Activated CD4-positive, alpha-beta memory T cell treated with anti-CD3 and anti-CD28 coated beads for 36 hours (primary cell): Measurements from ENCODE around the gene AP1S1. TPM values are rescaled to one million over a fixed set of nuclear protein-coding genes. Genes with fewer than 3 reads are reported as not detected.
"Not testable (repeated sequence)": the region's sequence is repeated elsewhere in the genome, so short reads cannot be mapped to it uniquely, and the experiment has no call there.

Experiments
- CTCF ChIA-PET: fragments of 350-600 bp; sonication (Branson Sonifier 250); formaldehyde crosslinking; loops from one replicate; lab custom pipeline; 2021; ENCODE audit warnings: antibody characterized with exemption, inconsistent platforms; lab: Charles Lee
- POLR2A ChIA-PET: fragments of 350-600 bp; sonication (Branson Sonifier 250); formaldehyde crosslinking; loops from one replicate; lab custom pipeline; 2021; ENCODE audit warnings: antibody characterized with exemption; lab: Charles Lee
- DNase-seq: peaks from one replicate; pipeline ENCODE4 v3.0.0-alpha.2; 2020
- H3K27ac Mint-ChIP-seq: one replicate; pipeline ENCODE4 v1.8.0; 2021; ENCODE audit warnings: mixed read lengths
- H3K27me3 Mint-ChIP-seq: one replicate; pipeline ENCODE4 v1.8.0; 2021; ENCODE audit warnings: mixed read lengths
- H3K36me3 Mint-ChIP-seq: one replicate; pipeline ENCODE4 v1.8.0; 2021; ENCODE audit warnings: mixed read lengths
- H3K4me1 Mint-ChIP-seq: one replicate; pipeline ENCODE4 v1.8.0; 2021; ENCODE audit warnings: low read depth, mixed read lengths
- H3K4me3 Mint-ChIP-seq: one replicate; pipeline ENCODE4 v1.8.0; 2021; ENCODE audit warnings: mild to moderate bottlenecking, mixed read lengths
- H3K9me3 Mint-ChIP-seq: one replicate; pipeline ENCODE4 v1.8.0; 2021; ENCODE audit warnings: mixed read lengths
- intact Hi-C: fragments of 100-400 bp; cut with micrococcal nuclease; formaldehyde crosslinking; loops from one replicate; pipeline ENCODE4 v1.15.1; 2023
- total RNA-seq, 2 experiments: library from RNA; stranded (reverse); gene quantifications; one replicate each; pipeline ENCODE4 v1.2.3, GENCODE V29; 2021

The AP1S1 gene
- total RNA-seq, 2 experiments from 2014 or later = 41.1 to 44.7 TPM

GRCh38 chr7:101197991-101198390, 43.7 kb downstream of the AP1S1 start:
- DNase-seq = no peak
- peaks cover 6% of the 10 kb centered on the region for H3K4me1 Mint-ChIP-seq
- no peak overlapping the region for H3K27ac Mint-ChIP-seq
- H3K27me3 Mint-ChIP-seq = peaks cover 20% of the 10 kb centered on the region
- CTCF ChIA-PET = interaction anchor here (3.6 kb wide), 1 partner anchor 54 kb away, joined by 12 read pairs; no protein-coding TSS in a partner anchor
- H3K9me3 Mint-ChIP-seq = no peaks in the 10 kb centered on the region
- H3K4me3 Mint-ChIP-seq = no peak overlapping the region
- POLR2A ChIA-PET = no interaction called here
- H3K36me3 Mint-ChIP-seq = no peaks in the 10 kb centered on the region
- intact Hi-C loops = no loop called here

DNA sequence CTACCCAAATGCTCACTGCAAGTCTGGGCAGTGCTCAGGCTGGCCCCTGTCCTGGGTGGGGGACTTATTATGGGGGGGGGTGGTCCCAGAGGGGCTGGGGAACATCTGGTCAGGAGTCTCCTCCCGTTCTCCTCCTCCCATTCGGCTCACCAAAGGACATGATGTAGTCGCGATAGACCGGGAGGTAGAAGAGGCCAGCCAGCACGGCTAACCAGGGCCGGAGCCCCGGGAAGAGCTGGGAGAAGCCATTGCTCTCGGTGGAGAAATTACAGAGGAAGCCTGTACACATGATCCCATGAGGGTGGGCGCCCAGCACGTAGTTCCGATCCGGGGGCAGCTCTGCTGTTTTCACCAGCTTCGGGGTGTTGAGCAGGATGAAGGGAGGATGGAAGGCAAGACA, 44.2 kb downstream of the AP1S1 start:
- POLR2A ChIA-PET = no interaction called here
- peaks cover 20% of the 10 kb centered on the region for H3K27me3 Mint-ChIP-seq
- intact Hi-C loops = no loop called here

DNA sequence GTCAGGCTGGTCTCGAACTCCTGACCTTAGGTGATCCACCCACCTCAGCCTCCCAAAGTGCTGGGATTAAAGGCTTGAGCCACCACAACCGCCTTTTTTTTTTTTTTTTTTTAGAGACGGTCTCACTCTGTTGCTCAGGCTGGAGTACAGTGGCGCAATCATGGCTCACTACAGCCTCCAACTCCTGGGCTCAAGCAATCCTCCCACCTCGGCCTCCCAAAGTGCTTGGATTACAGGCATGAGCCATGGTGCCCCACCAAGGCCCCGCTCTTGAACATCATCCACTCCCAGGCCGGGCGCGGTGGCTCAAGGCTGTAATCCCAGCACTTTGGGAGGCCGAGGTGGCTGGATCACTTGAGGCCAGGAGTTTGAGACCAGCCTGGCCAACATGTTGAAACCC, 45.2 kb downstream of the AP1S1 start:
- peaks cover 10% of the 10 kb centered on the region for H3K4me1 Mint-ChIP-seq
- DNase-seq, intact Hi-C loops, H3K27ac Mint-ChIP-seq, H3K4me3 Mint-ChIP-seq, H3K9me3 Mint-ChIP-seq, H3K36me3 Mint-ChIP-seq: not testable (repeated sequence)
- ChIA-PET POLR2A (interaction anchor here (0.9 kb wide), 1 partner anchor 13 kb away, joined by 3 read pairs; no protein-coding TSS in a partner anchor), CTCF (interaction anchor here (3.6 kb wide), 1 partner anchor 55 kb away, joined by 12 read pairs; no protein-coding TSS in a partner anchor)
- H3K27me3 Mint-ChIP-seq = peaks cover 22% of the 10 kb centered on the region

More for the DNA sequence above, 44.2 kb downstream of the AP1S1 start:
- Mint-ChIP-seq H3K27ac (no peak overlapping the region), H3K9me3 (no peaks in the 10 kb centered on the region), H3K4me3 (no peak overlapping the region), H3K36me3 (no peaks in the 10 kb centered on the region), H3K4me1 (peaks cover 6% of the 10 kb centered on the region)
- DNase-seq = no peak
- CTCF ChIA-PET = interaction anchor here (3.6 kb wide), 1 partner anchor 54 kb away, joined by 12 read pairs; no protein-coding TSS in a partner anchor

DNA sequence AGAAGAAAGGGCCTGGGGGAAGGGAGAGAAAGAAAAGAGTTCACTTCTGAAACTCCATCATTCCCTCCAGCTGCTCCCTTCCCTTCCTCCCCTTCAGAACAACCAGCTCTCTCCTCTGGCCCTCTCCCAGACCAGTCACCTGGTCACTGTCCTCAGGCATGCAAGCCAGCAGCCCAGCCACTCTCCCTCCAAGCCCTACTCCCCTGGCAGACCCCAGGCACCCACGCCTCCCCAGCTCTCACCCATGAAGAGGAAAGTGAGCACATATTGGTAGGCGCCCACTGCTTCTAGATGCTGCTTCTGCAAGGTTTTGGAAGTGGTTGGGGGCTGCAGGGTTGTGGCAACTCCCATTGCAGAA, 46.2 kb downstream of the AP1S1 start:
- H3K27me3 Mint-ChIP-seq = peaks cover 18% of the 10 kb centered on the region
- H3K27ac Mint-ChIP-seq = no peak overlapping the region
- H3K4me1 Mint-ChIP-seq = peaks cover 10% of the 10 kb centered on the region
- no peaks in the 10 kb centered on the region for H3K36me3 Mint-ChIP-seq
- DNase-seq = no peak
- H3K9me3 Mint-ChIP-seq = no peaks in the 10 kb centered on the region
- CTCF ChIA-PET = interaction anchor here (1.0 to 3.6 kb wide), 4 partner anchors 8 to 82 kb away, joined by 3 to 12 read pairs (median 8); no protein-coding TSS in a partner anchor
- intact Hi-C loops = no loop called here
- POLR2A ChIA-PET = interaction anchor here (0.7 to 0.9 kb wide), 2 partner anchors 14 to 24 kb away, joined by 3 to 5 read pairs; no protein-coding TSS in a partner anchor
- no peak overlapping the region for H3K4me3 Mint-ChIP-seq

- ChIA-PET CTCF (interaction anchor here (1.0 to 3.6 kb wide), 6 partner anchors 9 to 89 kb away, joined by 3 to 12 read pairs (median 6); no protein-coding TSS in a partner anchor), POLR2A (no interaction called here)
- peaks cover under 1% of the 10 kb centered on the region for H3K36me3 Mint-ChIP-seq
- intact Hi-C loops = no loop called here
- H3K27me3 Mint-ChIP-seq = peaks cover 18% of the 10 kb centered on the region
- no peak for DNase-seq
- H3K4me3 Mint-ChIP-seq = no peak within 1 kb of the TSS
- H3K27ac Mint-ChIP-seq = no peak within 1 kb of the TSS
- no peaks in the 10 kb centered on the region for H3K9me3 Mint-ChIP-seq
- H3K4me1 Mint-ChIP-seq = peaks cover 10% of the 10 kb centered on the region
Measured at GRCh38 chr7:101200862-101201599, 46.8 kb downstream of the AP1S1 start, which contains the start of gene MOGAT3. Gene MOGAT3 (minus strand): TSS chr7:101201036. CDS start chr7:101200854, 182 bp downstream.

GRCh38 chr7:101201695-101202602, 47.7 kb downstream of the AP1S1 start:
- peaks cover 10% of the 10 kb centered on the region for H3K4me1 Mint-ChIP-seq
- no peaks in the 10 kb centered on the region for H3K9me3 Mint-ChIP-seq
- H3K4me3 Mint-ChIP-seq = no peak overlapping the region
- CTCF ChIA-PET = interaction anchor here (1.0 to 3.9 kb wide), 4 partner anchors 10 to 88 kb away, joined by 3 to 33 read pairs (median 4); partner anchors contain the start of genes PLOD3 and ZNHIT1
- intact Hi-C loops = no loop called here
- peaks cover 6% of the 10 kb centered on the region for H3K36me3 Mint-ChIP-seq
- no peak overlapping the region for H3K27ac Mint-ChIP-seq
- H3K27me3 Mint-ChIP-seq = peaks cover 18% of the 10 kb centered on the region
- POLR2A ChIA-PET = no interaction called here
- no peak for DNase-seq

- Mint-ChIP-seq H3K4me3 (no peak overlapping the region), H3K27me3 (peaks cover 18% of the 10 kb centered on the region), H3K9me3 (no peaks in the 10 kb centered on the region), H3K36me3 (peaks cover 6% of the 10 kb centered on the region), H3K27ac (peak overlapping the region; percentile 13), H3K4me1 (peaks cover 10% of the 10 kb centered on the region)
- CTCF ChIA-PET = interaction anchor here (1.1 to 3.9 kb wide), 2 partner anchors 10 to 15 kb away, joined by 4 to 33 read pairs; partner anchors contain the start of genes PLOD3 and ZNHIT1
- POLR2A ChIA-PET = no interaction called here
- intact Hi-C loops = no loop called here
- DNase-seq = no peak
Measured at GRCh38 chr7:101202603-101202918, 48.3 kb downstream of the AP1S1 start.

- peak; percentile 52 for DNase-seq
Measured at GRCh38 chr7:101203740-101204738, 49.8 kb downstream of the AP1S1 start.

DNA sequence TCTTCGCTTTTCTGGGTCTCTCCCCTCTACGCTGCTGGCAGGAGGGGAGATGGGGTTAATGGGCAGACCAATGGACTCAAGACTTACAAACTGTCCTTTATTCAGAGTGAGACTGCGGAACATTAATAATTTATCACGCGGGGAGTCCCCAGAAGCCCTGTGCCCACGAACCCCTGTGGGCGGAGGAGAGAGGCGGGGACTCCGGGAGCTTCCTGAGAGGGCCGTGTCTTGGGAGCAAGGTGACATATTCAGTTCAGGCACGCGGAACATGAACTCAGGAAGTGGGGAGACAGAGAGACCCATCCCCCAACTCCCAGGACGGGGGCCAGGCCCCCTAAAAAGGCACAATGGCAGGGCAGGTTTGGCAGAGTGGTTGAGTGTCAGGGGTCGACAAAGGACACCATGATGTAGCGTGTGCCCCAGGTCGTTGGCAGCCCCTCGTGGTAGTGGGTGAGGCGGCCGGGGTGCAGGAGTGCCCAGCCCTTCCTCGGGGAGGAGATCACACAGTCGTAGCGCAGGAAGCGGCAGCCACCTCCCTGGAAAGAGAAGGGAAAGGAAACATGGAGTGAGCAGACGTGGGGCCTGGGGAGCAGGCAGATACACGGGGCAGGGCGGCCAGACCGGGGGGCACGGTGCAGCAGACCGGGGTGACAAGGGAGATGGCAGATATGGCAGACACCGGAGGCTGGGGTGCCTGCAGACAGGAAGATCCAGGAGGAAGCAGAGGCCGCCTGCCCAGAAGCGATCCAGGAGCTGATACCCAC, 51.8 kb downstream of the AP1S1 start:
- no peak for DNase-seq
- intact Hi-C loops = no loop called here
- peaks cover 8% of the 10 kb centered on the region for H3K4me1 Mint-ChIP-seq
- H3K36me3 Mint-ChIP-seq = peaks cover 19% of the 10 kb centered on the region
- H3K9me3 Mint-ChIP-seq = no peaks in the 10 kb centered on the region
- H3K27me3 Mint-ChIP-seq = peaks cover 10% of the 10 kb centered on the region
- H3K4me3 Mint-ChIP-seq = no peak overlapping the region
- POLR2A ChIA-PET = no interaction called here
- no peak overlapping the region for H3K27ac Mint-ChIP-seq
- CTCF ChIA-PET = interaction anchor here (2.1 to 3.9 kb wide), 2 partner anchors 14 to 76 kb away, joined by 5 to 33 read pairs; no protein-coding TSS in a partner anchor

More at GRCh38 chr7:101203740-101204738, 49.8 kb downstream of the AP1S1 start:
- POLR2A ChIA-PET = interaction anchor here (1.1 to 1.3 kb wide), 2 partner anchors 13 to 14 kb away, joined by 3 read pairs; partner anchors contain the start of genes PLOD3 and ZNHIT1
- H3K9me3 Mint-ChIP-seq, intact Hi-C loops: not testable (repeated sequence)
- Mint-ChIP-seq H3K4me1 (peaks cover 10% of the 10 kb centered on the region), H3K27me3 (peaks cover 16% of the 10 kb centered on the region), H3K4me3 (peak overlapping the region; percentile 69), H3K36me3 (peaks cover 16% of the 10 kb centered on the region), H3K27ac (peak overlapping the region; percentile 87)
- CTCF ChIA-PET = interaction anchor here (1.4 to 3.9 kb wide), 5 partner anchors 12 to 87 kb away, joined by 3 to 33 read pairs (median 4); no protein-coding TSS in a partner anchor

DNA sequence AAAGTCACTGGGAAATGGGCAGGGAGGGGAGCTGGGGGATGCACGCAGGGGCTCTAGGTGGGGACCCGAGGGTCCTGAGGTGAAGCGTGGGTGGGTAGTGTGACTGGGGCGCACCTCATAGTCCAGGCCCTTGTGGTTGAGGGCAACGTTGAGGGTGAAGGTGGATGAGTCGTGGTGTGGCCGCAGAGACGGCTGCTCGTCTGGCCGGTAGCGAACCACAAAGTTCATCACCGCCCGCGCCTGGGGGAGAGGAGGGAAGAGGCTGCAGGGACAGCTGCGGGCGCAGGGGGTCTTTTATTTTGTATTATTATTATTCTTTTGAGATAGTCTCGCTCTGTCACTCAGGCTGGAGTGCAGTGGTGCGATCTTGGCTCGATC, 52.4 kb downstream of the AP1S1 start:
- no peak for DNase-seq
- Mint-ChIP-seq H3K27me3 (peaks cover 7% of the 10 kb centered on the region), H3K4me1 (peaks cover 5% of the 10 kb centered on the region), H3K27ac (no peak overlapping the region), H3K9me3 (no peaks in the 10 kb centered on the region), H3K4me3 (no peak overlapping the region), H3K36me3 (peaks cover 19% of the 10 kb centered on the region)
- CTCF ChIA-PET = interaction anchor here (1.4 to 2.1 kb wide), 2 partner anchors 14 to 75 kb away, joined by 4 to 5 read pairs; no protein-coding TSS in a partner anchor
- intact Hi-C loops = no loop called here
- POLR2A ChIA-PET = no interaction called here
